Spleen (tissue), 11 donors: ENCODE data around the gene CMAS. TPM values are rescaled to one million over a fixed set of nuclear protein-coding genes. Genes with fewer than 3 reads are reported as not detected.

Source experiments
- DNase-seq: peaks from one replicate; pipeline ENCODE4 v3.0.0-alpha.2; 2020
- H3K27ac ChIP-seq, 8 donors: fragments of 200-600 bp; sonication (generic) in 7 of 8; 1 replicate in 4 of 8; 2 replicates in 4 of 8; pipeline versions ENCODE4 v1.5.0 to v1.8.0; 2016 to 2021; ENCODE audit warnings: inconsistent platforms in 4 of 8, mild to moderate bottlenecking in 4 of 8, moderate library complexity in 1 of 8
- H3K27me3 ChIP-seq, 7 donors: fragments of 200-600 bp; sonication (generic) in 6 of 7; replicated peaks in 1 of 7; 1 replicate in 4 of 7; 2 replicates in 3 of 7; pipeline versions ENCODE4 v1.5.0 to v1.8.0; 2016 to 2021; ENCODE audit warnings: inconsistent platforms in 3 of 7, mild to moderate bottlenecking in 1 of 7
- H3K36me3 ChIP-seq, 6 donors: fragments of 200-600 bp; sonication (generic) in 5 of 6; 1 replicate in 4 of 6; 2 replicates in 2 of 6; pipeline versions ENCODE4 v1.5.0 to v1.8.0; 2016 to 2021; ENCODE audit warnings: inconsistent platforms in 2 of 6
- H3K4me1 ChIP-seq, 6 donors: fragments of 200-600 bp; sonication (generic) in 5 of 6; 1 replicate in 3 of 6; 2 replicates in 3 of 6; pipeline versions ENCODE4 v1.5.0 to v1.8.0; 2016 to 2021; ENCODE audit warnings: inconsistent platforms in 3 of 6
- H3K4me3 ChIP-seq, 8 donors: fragments of 200-600 bp; sonication (generic) in 7 of 8; 1 replicate in 4 of 8; 2 replicates in 4 of 8; pipeline versions ENCODE4 v1.5.0 to v1.8.0; 2016 to 2021; ENCODE audit warnings: inconsistent platforms in 4 of 8, mild to moderate bottlenecking in 4 of 8, moderate library complexity in 2 of 8
- H3K9me3 ChIP-seq, 8 donors: fragments of 200-600 bp; sonication (generic) in 7 of 8; 1 replicate in 4 of 8; 2 replicates in 4 of 8; pipeline versions ENCODE4 v1.5.0 to v1.8.0; 2016 to 2021; ENCODE audit warnings: inconsistent platforms in 4 of 8
- CTCF ChIP-seq, 11 experiments: fragments of 200-600 bp in 7 of 11; fragments of 450-650 bp in 4 of 11; sonication (generic) in 4 of 11; IDR thresholded peaks in 8 of 11; conservative IDR thresholded peaks in 3 of 11; 1 replicate in 7 of 11; 2 replicates in 4 of 11; pipeline versions ENCODE4 v1.4.0 to v1.8.0; 2016 to 2021; ENCODE audit warnings: antibody characterized with exemption in 11 of 11, inconsistent platforms in 4 of 11, mild to moderate bottlenecking in 1 of 11
- POLR2A ChIP-seq, 3 donors: fragments of 450-650 bp; IDR thresholded peaks; one replicate each; pipeline ENCODE4 v1.5.1; 2017; ENCODE audit warnings: antibody characterized with exemption in 3 of 3, mild to moderate bottlenecking in 1 of 3
- POLR2AphosphoS5 ChIP-seq, 3 donors: sonication (generic); formaldehyde crosslinking; IDR thresholded peaks; one replicate each; pipeline ENCODE4 v1.5.1; 2017; ENCODE audit warnings: antibody characterized with exemption in 3 of 3
- WGBS, 5 donors: extraction: QIAGEN DNeasy Blood & Tissue Kit in 3 of 5; methylation state at CpG; one replicate each; pipeline versions ENCODE4 v1.1.5 to v1.1.7; 2013 to 2018; 5-methylcytosine and 5-hydroxymethylcytosine counted together
- intact Hi-C: fragments of 100-400 bp; cut with DNase I; formaldehyde crosslinking; loops from one replicate; pipeline ENCODE4 v1.15.0; 2023; ENCODE audit warnings: low total_unique reads
- polyA plus RNA-seq, 3 donors: library from polyadenylated mRNA; stranded (reverse); fragments of 200-250 nt; gene quantifications; one replicate each; pipeline ENCODE4 v1.2.1, GENCODE V29; 2013
- total RNA-seq, 7 donors: library from RNA; depleted of rRNA in 3 of 7; stranded (reverse); fragments of >200 nt in 3 of 7; fragmentation: NEBNext Ultra II Directional in 4 of 7; extraction: Animal tissue kit (Norgen Biotek cat#: 25700) in 4 of 7; gene quantifications; one replicate each; pipeline versions ENCODE4 v1.1.0 to v1.2.1, GENCODE V29; 2016 to 2021
- donor health status: healthy with polysubstance abuse.
- donor health status: DM: no; HTN: no; CAD: no; lungs with moderate emphysema.
- donor health status: DM: no; HTN: no; CAD: no.
- donor health status: Bipolar disorder and iron deficiency.
- donor health status: healthy.
- donor health status: DM: no; HTN: no; CAD: no.
- donor health status: DM: yes; HTN: yes; CAD: no.

The CMAS gene
- total and polyA plus RNA-seq, 10 donors: 18.7 to 30.7 (median 25.3) TPM

GRCh38 chr12:22066310-22066709 is 20.3 kb downstream of the CMAS start:
- TF ChIP-seq POLR2AphosphoS5 (IDR thresholded peaks at IDR 0.05) (no peak), POLR2A (IDR thresholded peaks at IDR 0.05) (no peak), CTCF (IDR thresholded peaks at IDR 0.05 in 8 of 11, conservative IDR thresholded peaks at IDR 0.05 in 3 of 11) (no peak)
- DNase-seq: no peak
- no peak overlapping the region for H3K4me3 ChIP-seq
- peaks cover 0 to 60% (median 33%) of the 10 kb centered on the region in 6 donors for H3K36me3 ChIP-seq
- H3K27me3 ChIP-seq: no peaks in the 10 kb centered on the region
- no peak overlapping the region for H3K27ac ChIP-seq
- no peaks in the 10 kb centered on the region for H3K4me1 ChIP-seq
- H3K9me3 ChIP-seq: no peaks in the 10 kb centered on the region
- WGBS, 5 donors: 84 to 92% (median 87%) methylated on average over 2 of the region's 2 CpGs
- intact Hi-C loops: no loop called here

- no peak for DNase-seq
- Histone ChIP-seq H3K36me3 (peaks cover 0 to 24% (median 14%) of the 10 kb centered on the region in 6 donors), H3K4me1 (no peaks in the 10 kb centered on the region), H3K27me3 (no peaks in the 10 kb centered on the region), H3K4me3 (no peak overlapping the region), H3K9me3 (peaks cover 0 to 13% (median 3%) of the 10 kb centered on the region in 8 donors), H3K27ac (no peak overlapping the region)
- WGBS, 5 donors: 73 to 83% (median 77%) methylated on average over 1 of the region's 1 CpG
- intact Hi-C loops: no loop called here
- no peak for TF ChIP-seq POLR2A (IDR thresholded peaks at IDR 0.05)
- no peak for TF ChIP-seq POLR2AphosphoS5 (IDR thresholded peaks at IDR 0.05)
- no peak for TF ChIP-seq CTCF (IDR thresholded peaks at IDR 0.05 in 8 of 11, conservative IDR thresholded peaks at IDR 0.05 in 3 of 11)
These were observed 23.8 kb downstream of the CMAS start for GRCh38 chr12:22069851-22070250.

- WGBS, 5 donors: 75 to 87% (median 77%) methylated on average over 10 of the region's 10 CpGs
- intact Hi-C loops: loop anchor here (10.0 kb wide), 1 partner anchor 363 kb away; no protein-coding TSS in a partner anchor
- TF ChIP-seq CTCF (IDR thresholded peaks at IDR 0.05 in 8 of 11, conservative IDR thresholded peaks at IDR 0.05 in 3 of 11) (no peak), POLR2A (IDR thresholded peaks at IDR 0.05) (no peak), POLR2AphosphoS5 (IDR thresholded peaks at IDR 0.05) (no peak)
- Histone ChIP-seq H3K27me3 (no peaks in the 10 kb centered on the region), H3K4me1 (no peaks in the 10 kb centered on the region), H3K36me3 (no peaks in the 10 kb centered on the region), H3K4me3 (no peak overlapping the region), H3K9me3 (no peaks in the 10 kb centered on the region), H3K27ac (no peak overlapping the region)
- no peak for DNase-seq
These were observed 36.2 kb downstream of the CMAS start for GRCh38 chr12:22082190-22082701.

- no peaks in the 10 kb centered on the region for H3K36me3 ChIP-seq
- no peak for DNase-seq
- no peak overlapping the region for H3K27ac ChIP-seq
- H3K27me3 ChIP-seq: no peaks in the 10 kb centered on the region
- no peak overlapping the region for H3K4me3 ChIP-seq
- intact Hi-C loops: loop anchor here (10.0 kb wide), 1 partner anchor 362 kb away; no protein-coding TSS in a partner anchor
- peak in 4 of 11 experiments; percentile 19 to 32 (median 26) for TF ChIP-seq CTCF (IDR thresholded peaks at IDR 0.05 in 8 of 11, conservative IDR thresholded peaks at IDR 0.05 in 3 of 11)
- TF ChIP-seq POLR2AphosphoS5 (IDR thresholded peaks at IDR 0.05): no peak
- no peak for TF ChIP-seq POLR2A (IDR thresholded peaks at IDR 0.05)
- no peaks in the 10 kb centered on the region for H3K9me3 ChIP-seq
- no peaks in the 10 kb centered on the region for H3K4me1 ChIP-seq
These were observed 37.1 kb downstream of the CMAS start for GRCh38 chr12:22083167-22083566.
